Large intestine (tissue), 12 donors: ENCODE measurements around the gene FCRL6. TPM values are rescaled to one million over a fixed set of nuclear protein-coding genes. Genes with fewer than 3 reads are reported as not detected.
A peak's percentile ranks its signal among the peaks of the same experiment; 100 is the strongest.

Source experiments
- DNase-seq, 2 donors: peaks; one replicate each; pipeline versions ENCODE4 v3.0.0 to v3.0.0-alpha.2; 2013
- H3K27ac ChIP-seq: one replicate; pipeline ENCODE4 v1.5.1; 2013; ENCODE audit warnings: low read length
- H3K27me3 ChIP-seq: 2 replicates; pipeline ENCODE4 v1.6.1; 2013; ENCODE audit warnings: low read length; ENCODE audit not compliant: control insufficient read depth, insufficient read depth
- H3K36me3 ChIP-seq: 2 replicates; pipeline ENCODE4 v1.6.1; 2013; ENCODE audit warnings: low read length; ENCODE audit not compliant: control insufficient read depth, insufficient read depth
- H3K4me1 ChIP-seq: one replicate; pipeline ENCODE4 v1.6.1; 2013; ENCODE audit warnings: low read length; ENCODE audit not compliant: control insufficient read depth, insufficient read depth
- H3K4me3 ChIP-seq: one replicate; pipeline ENCODE4 v1.5.1; 2013; ENCODE audit warnings: low read length
- H3K9me3 ChIP-seq: one replicate; pipeline ENCODE4 v1.6.1; 2013; ENCODE audit warnings: mild to moderate bottlenecking, low read depth, low read length, moderate library complexity; ENCODE audit not compliant: control insufficient read depth
- WGBS: methylation state at CpG from one replicate; pipeline ENCODE4 v1.1.5; 2013; ENCODE audit warnings: low lambda C conversion rate; ENCODE audit not compliant: insufficient coverage; 5-methylcytosine and 5-hydroxymethylcytosine counted together
- long read RNA-seq, 11 donors: transcript quantifications; one replicate each; lab custom pipeline, GENCODE V29; 2026
- polyA plus RNA-seq: library from polyadenylated mRNA; unstranded; fragments of 120-200 nt; gene quantifications from one replicate; pipeline ENCODE4 v1.2.1, GENCODE V29; 2013

FCRL6 gene
- polyA plus RNA-seq: 0.69 TPM
- long read RNA-seq, donor 1: 0 reads
- long read RNA-seq, donor 2: 0 reads
- long read RNA-seq, donor 3: 0 reads
- long read RNA-seq, donor 4: 0 reads
- long read RNA-seq, donor 5: 0 reads
- long read RNA-seq, donor 6: 0 reads
- long read RNA-seq, donor 7: 0 reads
- long read RNA-seq, donor 8: 0 reads
- long read RNA-seq, donor 9: 0 reads
- long read RNA-seq, donor 10: 0 reads
- long read RNA-seq, donor 11: 0 reads

GRCh38 chr1:159802111-159802510 lies at the start of gene FCRL6:
FCRL6 (plus strand) TSS chr1:159802360; CDS start chr1:159802425, 65 bp downstream.
- Histone ChIP-seq H3K4me3 (no peak within 1 kb of the TSS), H3K27ac (no peak within 1 kb of the TSS), H3K9me3 (no peaks in the 10 kb centered on the region), H3K4me1 (no peaks in the 10 kb centered on the region), H3K36me3 (no peaks in the 10 kb centered on the region), H3K27me3 (no peaks in the 10 kb centered on the region)
- no CpG with 5 or more reads among the region's 8 CpGs for WGBS
- no peak for DNase-seq

GRCh38 chr1:159753386-159753785 lies 48.8 kb upstream of the FCRL6 start:
- WGBS: 60% methylated on average over 3 of the region's 4 CpGs
- peaks cover 23% of the 10 kb centered on the region for H3K4me1 ChIP-seq
- no peaks in the 10 kb centered on the region for H3K36me3 ChIP-seq
- H3K27me3 ChIP-seq: no peaks in the 10 kb centered on the region
- no peak overlapping the region for H3K4me3 ChIP-seq
- peak overlapping the region; percentile 66 for H3K27ac ChIP-seq
- DNase-seq: peak; percentile 73 to 86
- H3K9me3 ChIP-seq: no peaks in the 10 kb centered on the region

GRCh38 chr1:159755451-159756007 lies 46.6 kb upstream of the FCRL6 start:
- 40% methylated on average over 1 of the region's 3 CpGs for whole genome bisulfite sequencing
- Histone ChIP-seq H3K4me1 (peaks cover 23% of the 10 kb centered on the region), H3K36me3 (no peaks in the 10 kb centered on the region), H3K4me3 (no peak overlapping the region), H3K9me3 (no peaks in the 10 kb centered on the region), H3K27me3 (no peaks in the 10 kb centered on the region), H3K27ac (no peak overlapping the region)
- no peak for DNase-seq

GRCh38 chr1:159756397-159756796 lies 45.8 kb upstream of the FCRL6 start:
- no peak overlapping the region for H3K27ac ChIP-seq
- H3K36me3 ChIP-seq: no peaks in the 10 kb centered on the region
- no peaks in the 10 kb centered on the region for H3K27me3 ChIP-seq
- peak; percentile 52 to 76 for DNase-seq
- peaks cover 21% of the 10 kb centered on the region for H3K4me1 ChIP-seq
- no peaks in the 10 kb centered on the region for H3K9me3 ChIP-seq
- H3K4me3 ChIP-seq: no peak overlapping the region

GRCh38 chr1:159763686-159764085 lies 38.5 kb upstream of the FCRL6 start:
- WGBS: no CpG with 5 or more reads among the region's 1 CpG
- no peak overlapping the region for H3K4me3 ChIP-seq
- no peaks in the 10 kb centered on the region for H3K36me3 ChIP-seq
- H3K4me1 ChIP-seq: peaks cover 7% of the 10 kb centered on the region
- H3K27ac ChIP-seq: no peak overlapping the region
- no peak for DNase-seq
- H3K9me3 ChIP-seq: no peaks in the 10 kb centered on the region
- no peaks in the 10 kb centered on the region for H3K27me3 ChIP-seq

GRCh38 chr1:159765806-159766205 lies 36.4 kb upstream of the FCRL6 start:
- Histone ChIP-seq H3K9me3 (no peaks in the 10 kb centered on the region), H3K4me1 (peaks cover 7% of the 10 kb centered on the region), H3K36me3 (no peaks in the 10 kb centered on the region), H3K27ac (no peak overlapping the region), H3K27me3 (no peaks in the 10 kb centered on the region), H3K4me3 (no peak overlapping the region)
- 100% methylated on average over 1 of the region's 3 CpGs for WGBS
- no peak for DNase-seq

- Histone ChIP-seq H3K9me3 (no peaks in the 10 kb centered on the region), H3K36me3 (no peaks in the 10 kb centered on the region), H3K27ac (no peak overlapping the region), H3K27me3 (no peaks in the 10 kb centered on the region), H3K4me3 (no peak overlapping the region), H3K4me1 (peaks cover 7% of the 10 kb centered on the region)
- DNase-seq: no peak
- WGBS: no CpG with 5 or more reads among the region's 2 CpGs
These were observed 30.8 kb upstream of the FCRL6 start for GRCh38 chr1:159771127-159771895.

- no peaks in the 10 kb centered on the region for H3K4me1 ChIP-seq
- no CpG with 5 or more reads among the region's 2 CpGs for WGBS
- H3K36me3 ChIP-seq: no peaks in the 10 kb centered on the region
- no peak overlapping the region for H3K27ac ChIP-seq
- H3K4me3 ChIP-seq: no peak overlapping the region
- no peak for DNase-seq
- H3K9me3 ChIP-seq: no peaks in the 10 kb centered on the region
- no peaks in the 10 kb centered on the region for H3K27me3 ChIP-seq
These were observed 27.7 kb upstream of the FCRL6 start for GRCh38 chr1:159774465-159774864.

GRCh38 chr1:159775716-159776115 lies 26.4 kb upstream of the FCRL6 start:
- Histone ChIP-seq H3K4me3 (no peak overlapping the region), H3K27ac (no peak overlapping the region), H3K27me3 (no peaks in the 10 kb centered on the region), H3K9me3 (no peaks in the 10 kb centered on the region), H3K4me1 (no peaks in the 10 kb centered on the region), H3K36me3 (no peaks in the 10 kb centered on the region)
- WGBS: no CpG with 5 or more reads among the region's 2 CpGs
- no peak for DNase-seq

- WGBS: 94% methylated on average over 2 of the region's 4 CpGs
- H3K4me1 ChIP-seq: no peaks in the 10 kb centered on the region
These were observed 23.9 kb upstream of the FCRL6 start for GRCh38 chr1:159778266-159778665.

More at GRCh38 chr1:159778266-159778665, 23.9 kb upstream of the FCRL6 start:
- Histone ChIP-seq H3K36me3 (peaks cover 7% of the 10 kb centered on the region), H3K27ac (no peak overlapping the region), H3K4me3 (no peak overlapping the region), H3K9me3 (no peaks in the 10 kb centered on the region), H3K27me3 (no peaks in the 10 kb centered on the region)
- DNase-seq: no peak
